ENCODE data around the gene CDH23.

GRCh38 chr10:71712572-71713134 is 315.9 kb downstream of the CDH23 start:
- TF ChIP-seq CTCF (conservative IDR thresholded peaks at IDR 0.05 in 1 of 2, IDR thresholded peaks at IDR 0.05 in 1 of 2; ENCODE audit: extremely low read depth in 1 of 2, insufficient read depth in 1 of 2, low read depth in 1 of 2, low read length in 2 of 2), result no peak
- TF ChIP-seq EZH2 (IDR thresholded peaks at IDR 0.05; ENCODE audit: borderline replicate concordance, low read length), result no peak
